Eye (tissue), 1 donor: Measurements from ENCODE around the gene LMO1.

Experiments
- DNase-seq: peaks from one replicate; pipeline ENCODE4 v3.0.0-alpha.2; 2015

Gene LMO1

DNA sequence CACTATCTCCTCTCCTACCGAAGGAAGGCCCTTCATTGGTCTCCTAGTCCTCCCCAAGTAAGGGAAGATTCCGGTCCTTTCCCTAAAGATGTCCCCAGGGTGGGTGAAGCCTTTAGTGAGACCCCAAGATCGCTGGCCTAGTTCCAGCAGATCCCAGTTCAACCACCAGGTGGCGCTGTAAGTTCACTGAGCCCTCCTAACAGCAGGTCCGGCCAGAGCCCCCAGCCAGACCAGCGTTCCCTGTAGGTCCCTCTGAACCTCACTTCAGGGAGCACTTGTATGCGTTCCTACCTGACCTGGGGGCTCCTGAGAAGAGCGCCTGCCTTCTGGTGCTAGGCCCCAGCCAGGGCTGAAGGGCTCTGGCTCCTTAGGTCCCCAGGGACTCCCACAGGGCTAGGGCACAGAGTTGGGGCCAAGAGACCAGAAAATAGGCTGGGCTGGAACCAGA is 38.1 kb downstream of the LMO1 start:
- DNase-seq = peak; percentile 96

DNA sequence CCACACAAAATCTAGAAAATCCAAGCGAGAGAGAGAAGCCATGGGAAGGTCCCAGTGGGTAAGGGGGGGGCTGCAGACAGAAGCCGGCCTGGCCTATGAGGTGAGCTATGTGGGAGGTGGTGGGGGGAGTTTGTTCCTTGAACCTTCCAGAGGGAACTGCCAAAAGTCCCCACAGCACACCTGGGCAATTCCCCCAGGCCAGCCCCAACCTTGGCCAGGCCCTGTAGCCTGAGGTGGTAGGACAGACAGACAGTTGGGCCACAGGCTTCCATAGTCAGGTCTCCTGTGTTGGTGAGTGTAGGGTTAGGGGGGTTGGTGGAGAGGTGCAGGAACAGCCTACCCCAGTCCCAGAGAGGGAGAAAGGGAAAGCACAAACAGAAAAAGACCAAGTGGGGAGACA is 39.0 kb downstream of the LMO1 start:
- no peak for DNase-seq

DNA sequence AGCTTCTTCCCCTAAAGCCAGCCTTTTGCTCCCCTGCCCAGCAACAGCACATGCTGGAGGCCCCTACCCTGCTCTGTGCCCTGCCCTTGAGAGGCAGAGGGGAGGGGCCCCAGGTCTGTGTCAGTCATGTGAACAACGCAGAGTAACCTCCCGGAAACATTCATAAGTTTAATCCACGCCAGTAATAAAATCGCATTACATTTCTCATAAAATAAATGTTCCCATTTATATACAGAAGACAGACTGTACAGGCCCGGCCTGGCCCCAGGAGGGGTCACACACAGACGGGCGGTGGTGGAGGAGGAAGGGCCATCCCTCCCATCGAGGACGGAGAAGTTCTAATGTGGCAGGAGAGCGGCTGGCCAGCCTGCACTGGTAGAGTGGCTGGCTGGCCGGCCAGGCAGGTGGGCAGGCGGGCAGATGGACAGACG is 39.5 kb downstream of the LMO1 start:
- no peak for DNase-seq

DNA sequence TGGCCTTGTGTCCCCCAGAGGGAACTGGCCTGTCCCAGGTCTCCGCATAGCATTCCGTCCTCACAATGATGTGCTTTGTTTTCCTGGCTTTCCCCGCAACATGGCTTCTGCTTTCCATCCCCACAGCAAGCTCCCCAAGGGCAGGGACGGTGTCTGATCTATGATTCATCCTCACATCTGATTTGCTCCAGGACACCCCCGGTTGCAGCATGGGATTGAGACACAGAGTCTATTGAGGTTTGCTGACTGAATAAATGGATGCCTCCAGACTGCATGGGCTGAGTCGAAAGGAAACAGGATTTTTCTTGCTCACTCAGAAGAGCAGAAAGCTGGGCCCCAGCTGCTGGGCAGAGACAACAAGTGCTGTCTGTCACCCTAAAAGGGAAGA is 40.2 kb downstream of the LMO1 start:
- DNase-seq = no peak

DNA sequence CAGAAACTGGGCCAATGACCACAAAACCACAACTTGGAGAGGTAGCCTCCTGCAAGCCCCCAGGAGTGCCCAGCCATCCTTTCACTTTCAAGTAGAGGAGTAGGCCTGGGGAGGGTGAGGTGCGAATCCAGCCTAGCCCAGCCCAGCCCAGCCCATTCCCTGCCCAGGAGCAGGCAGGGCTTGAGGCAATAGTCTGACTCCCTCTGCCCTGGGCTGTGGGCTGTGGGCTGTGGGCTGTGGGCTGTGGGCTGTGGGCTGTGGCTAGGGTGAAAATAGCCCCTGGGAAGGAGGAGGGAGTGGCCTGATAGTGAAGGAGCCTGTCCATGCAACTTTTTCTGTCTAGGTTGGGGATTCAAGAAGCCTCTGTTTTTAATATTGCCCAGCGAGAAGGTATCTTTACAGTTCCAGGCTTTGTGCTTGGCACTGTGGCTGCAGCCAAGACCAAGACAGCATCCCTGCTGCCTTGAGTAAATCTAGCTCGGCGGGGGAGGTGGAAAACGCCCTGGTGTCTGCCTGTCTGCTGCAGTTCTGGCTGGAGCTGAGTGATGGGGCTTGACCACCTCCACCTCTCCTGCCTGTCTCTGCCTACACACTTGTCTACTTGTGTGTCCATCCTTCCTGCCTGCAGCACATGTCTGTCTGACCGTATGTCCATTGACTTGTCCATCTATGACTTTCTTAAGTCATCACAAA is 40.7 kb downstream of the LMO1 start:
- no peak for DNase-seq

DNA sequence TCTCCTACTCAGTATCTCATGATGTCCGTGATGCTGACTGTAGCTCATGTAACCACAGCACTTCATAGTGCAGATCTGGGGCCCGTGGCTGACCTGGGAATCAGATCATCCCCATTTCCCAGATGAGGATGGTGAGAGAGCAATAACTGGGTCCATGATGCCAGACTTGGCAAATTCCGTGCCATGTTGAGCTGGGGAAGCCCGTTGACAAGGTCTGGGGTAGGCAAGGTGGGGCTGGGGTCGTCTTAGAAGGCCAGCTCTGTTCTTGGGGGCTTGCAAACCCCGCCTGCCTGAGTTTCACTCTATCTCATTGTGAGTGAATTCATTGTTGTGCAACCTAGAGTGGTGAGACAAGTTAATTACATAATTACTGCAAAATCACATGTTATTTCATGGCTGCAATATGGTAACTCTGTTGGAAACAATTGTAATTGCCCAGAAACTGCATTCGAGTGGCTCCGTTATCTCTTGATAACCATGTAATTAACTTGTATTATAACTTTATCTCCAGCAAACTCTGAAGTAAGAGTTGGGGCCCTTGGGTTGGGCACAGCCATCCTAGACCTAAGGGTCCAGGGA is 41.7 kb downstream of the LMO1 start:
- no peak for DNase-seq

DNA sequence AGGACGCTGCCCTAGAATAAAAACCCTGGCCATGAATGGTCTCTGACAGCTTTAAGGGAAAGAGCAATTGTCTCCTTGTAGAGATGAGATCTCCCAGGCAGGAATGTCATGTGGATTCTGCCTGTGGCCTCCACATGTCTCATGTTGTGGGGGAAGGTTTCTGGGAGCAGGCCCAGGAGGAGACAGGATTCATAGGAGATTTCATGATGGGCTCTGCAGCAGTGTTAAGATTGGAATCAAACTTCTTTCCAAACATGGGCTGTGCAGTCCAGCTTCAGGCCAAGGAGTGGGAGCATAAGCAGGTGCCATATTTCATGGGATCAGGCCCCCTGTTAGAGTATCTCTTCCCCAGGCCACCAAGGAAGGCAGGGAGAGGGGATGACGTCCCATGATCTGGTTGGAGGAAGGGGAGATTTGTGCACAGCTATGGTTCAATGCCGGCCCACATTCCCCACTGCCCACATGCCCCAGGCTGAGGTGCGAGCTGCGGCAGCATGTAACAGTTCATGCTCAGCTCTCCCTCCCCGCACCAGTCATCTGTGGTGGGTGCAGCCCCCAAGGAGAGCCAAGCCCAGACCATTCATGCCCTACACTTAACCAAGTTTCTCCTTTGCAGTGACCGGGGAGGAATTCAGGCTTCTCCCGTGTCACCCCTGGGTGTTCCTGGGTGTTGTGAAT is 42.5 kb downstream of the LMO1 start:
- DNase-seq = no peak

DNA sequence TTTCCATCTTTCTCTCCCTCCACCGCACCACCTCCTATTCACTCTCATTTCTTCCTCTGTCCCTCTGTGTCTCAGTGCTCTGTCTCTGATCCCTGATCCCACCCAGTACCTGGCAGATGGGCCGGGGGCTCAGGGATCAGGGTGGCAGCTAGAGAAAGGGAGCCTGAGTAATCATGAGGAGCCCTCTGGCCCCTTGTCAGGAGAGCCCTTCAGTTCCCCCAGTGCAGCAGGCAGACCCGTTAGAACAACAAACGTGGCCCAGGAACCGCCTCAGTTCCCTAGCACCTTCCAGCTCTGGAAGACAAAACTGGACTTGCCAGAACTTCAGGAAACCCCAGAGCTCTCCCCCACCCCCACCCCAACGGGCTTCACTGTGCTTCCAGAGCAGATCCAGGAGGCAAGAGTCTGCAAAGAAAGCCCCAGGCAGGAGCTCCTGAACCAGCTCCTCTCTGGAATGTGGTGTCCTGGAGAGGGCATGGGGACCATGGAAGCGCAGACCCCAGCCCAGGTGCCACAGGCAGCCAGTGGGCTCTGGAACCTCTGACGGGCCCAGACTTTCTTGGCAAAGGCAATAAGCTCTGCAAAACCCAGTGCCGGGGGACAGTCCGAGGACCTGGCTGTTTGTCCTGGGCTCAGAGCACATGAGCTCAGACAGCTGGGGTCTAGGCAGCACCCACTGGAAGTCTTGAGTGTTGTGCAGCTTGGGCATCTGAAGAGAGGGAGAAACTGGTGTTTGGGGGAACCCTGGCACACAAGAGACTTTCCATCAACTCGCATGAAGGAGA is 43.2 kb downstream of the LMO1 start:
- DNase-seq = no peak

DNA sequence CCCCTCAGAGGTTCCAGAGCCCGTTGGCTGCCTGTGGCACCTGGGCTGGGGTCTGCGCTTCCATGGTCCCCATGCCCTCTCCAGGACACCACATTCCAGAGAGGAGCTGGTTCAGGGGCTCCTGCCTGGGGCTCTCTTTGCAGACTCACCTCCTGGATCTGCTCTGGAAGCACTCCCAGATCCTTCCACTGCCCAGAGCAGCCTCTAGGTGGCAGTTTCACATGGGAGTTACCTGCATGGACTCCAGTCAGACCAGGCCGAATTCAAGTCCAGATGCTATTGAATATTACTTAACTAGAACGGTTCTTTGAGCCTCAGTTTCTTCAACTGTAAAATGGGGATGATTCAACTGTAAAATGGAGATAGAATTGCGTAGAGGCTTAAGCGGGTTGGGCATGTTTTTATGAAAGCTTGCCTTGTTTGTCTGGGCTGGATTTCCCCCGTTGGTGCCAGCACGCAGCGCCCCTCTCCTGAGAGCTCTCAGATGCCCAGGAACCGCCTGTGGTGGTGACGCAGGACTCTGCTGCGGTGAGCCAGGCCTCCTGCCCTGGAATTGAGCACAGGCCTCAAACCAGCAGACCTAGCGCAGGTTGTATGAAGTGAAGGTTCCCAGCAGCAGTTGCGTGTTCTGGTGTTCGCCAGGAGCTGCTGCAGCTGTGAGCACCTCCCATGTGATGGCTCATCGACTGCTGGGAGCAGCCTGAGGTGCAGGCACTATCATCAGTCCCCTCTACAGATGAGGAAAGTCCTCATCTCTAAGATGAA is 44.2 kb downstream of the LMO1 start:
- DNase-seq = peak; percentile 66

DNA sequence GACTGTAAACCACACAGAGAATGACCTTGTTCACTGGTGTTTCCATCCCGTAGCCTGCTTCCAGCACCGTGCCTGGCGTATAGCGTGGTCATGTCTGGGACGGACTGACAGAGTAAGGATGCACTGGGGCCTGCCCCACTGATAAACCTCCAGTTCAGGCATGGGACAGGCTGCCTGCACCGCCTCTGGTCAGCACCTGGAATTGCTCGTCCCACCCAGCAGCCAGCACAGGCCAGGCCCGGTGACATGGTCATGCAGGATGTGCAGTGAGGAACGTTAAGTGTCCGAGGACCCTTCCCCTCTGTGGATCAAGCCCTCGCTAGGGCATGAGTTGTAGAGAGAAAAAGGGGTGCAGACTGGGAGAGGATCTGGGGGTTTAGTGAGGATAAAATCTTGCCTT is 44.8 kb downstream of the LMO1 start:
- DNase-seq = no peak

DNA sequence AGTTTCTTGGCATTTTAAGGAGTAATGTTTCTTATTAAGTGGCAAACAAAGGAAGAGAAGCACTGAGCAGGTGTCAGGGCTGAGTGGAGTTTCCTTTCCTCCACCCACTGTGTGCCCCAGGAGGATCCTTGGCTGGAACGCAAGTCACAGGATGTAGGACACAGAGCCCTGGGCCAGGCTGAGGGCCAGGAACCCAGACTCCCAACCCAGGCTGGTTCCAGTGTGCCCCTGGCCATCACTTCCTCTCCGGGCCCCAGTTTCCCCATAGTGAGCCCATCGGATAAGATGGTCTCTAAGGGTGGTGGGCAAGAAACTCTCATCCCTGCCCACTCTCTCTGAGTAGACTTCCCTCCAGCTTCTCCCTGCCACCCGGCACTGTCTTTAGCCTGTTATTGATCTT is 45.3 kb downstream of the LMO1 start:
- no peak for DNase-seq

DNA sequence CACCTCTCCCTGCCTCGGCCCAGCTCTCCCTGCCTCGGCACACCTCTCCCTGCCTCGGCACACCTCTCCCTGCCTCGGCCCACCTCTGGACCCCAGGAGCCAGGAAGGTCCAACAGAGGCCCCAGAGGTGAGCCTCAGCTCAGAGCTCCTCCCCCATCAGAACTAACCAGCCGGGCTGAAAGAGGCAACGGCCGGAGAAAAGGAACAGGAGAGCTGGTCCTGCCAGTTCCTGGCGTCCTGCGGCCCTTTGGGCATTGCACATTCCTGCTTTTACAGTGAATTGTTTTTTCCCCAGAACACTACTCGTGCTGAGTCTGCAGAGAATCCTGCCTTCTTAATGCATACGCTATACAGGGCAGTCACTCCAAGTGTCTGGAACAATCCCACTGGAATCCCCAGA is 45.8 kb downstream of the LMO1 start:
- DNase-seq = no peak

DNA sequence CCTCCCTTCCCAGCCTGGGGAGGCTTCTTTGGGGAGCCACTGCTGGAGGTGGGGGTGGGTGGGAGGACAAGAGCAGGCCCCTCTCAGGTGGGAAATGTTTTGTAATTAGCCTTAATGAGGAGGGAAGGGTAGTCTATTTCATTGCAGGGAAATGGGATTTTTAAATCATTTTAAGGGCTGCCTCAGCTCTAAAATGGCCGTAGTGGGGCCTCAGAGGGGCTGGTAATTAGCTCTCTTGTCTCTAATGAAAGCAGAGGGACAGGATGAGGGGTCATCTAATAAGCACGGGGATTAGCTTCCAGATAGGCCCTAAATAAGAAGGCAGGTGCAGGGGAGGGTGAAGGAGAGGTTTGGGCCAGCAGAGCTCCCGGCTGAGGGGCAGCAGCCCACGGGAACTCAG is 46.5 kb downstream of the LMO1 start:
- no peak for DNase-seq

DNA sequence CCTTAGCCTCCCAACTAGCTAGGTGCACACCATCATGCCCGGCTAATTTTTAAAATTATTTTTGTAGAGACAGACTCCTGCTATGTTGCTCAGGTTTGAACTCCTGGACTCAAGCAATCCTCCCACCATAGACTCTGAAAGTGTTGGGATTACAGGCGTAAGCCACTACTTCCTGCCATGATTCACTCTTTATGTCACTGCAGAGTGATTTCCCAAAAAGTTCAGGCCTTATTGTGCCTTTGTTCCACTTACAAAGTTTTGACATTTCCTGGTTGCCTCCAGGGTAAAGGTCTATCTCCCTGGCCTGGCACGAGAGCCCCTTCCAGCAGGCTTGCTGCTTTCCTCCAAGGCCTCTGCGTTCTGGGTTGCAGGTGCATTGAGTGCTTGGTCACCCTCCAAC is 50.3 kb downstream of the LMO1 start:
- DNase-seq = no peak

DNA sequence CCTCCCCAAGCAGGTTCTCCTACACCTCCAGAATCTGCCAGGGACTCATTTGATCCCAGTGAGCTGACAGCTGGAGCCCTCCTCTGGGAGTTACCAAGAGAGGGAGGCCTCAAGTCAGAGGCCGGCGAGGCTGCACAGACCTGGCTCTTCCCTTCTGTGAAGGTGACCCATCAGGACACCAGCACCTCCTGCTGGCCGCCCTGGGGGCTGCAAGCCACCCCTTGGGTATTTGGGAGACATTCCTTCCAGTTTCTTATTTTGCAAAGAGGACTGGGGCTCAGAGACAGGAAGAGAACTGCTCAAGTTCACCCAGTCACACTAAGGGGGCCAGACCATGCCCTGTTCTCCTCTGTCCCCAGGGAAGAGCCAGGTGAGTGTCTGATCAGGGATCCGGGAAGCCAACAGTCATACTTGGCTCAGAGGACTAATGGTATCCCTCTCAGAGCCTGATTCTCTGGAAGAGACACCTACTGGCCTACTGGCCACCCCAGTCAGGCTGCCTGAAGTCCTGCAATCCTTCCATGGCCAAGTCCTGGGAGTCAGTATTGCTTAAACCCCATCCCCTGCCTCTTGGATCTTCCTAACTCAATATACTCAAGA is 54.4 kb downstream of the LMO1 start:
- DNase-seq = no peak

DNA sequence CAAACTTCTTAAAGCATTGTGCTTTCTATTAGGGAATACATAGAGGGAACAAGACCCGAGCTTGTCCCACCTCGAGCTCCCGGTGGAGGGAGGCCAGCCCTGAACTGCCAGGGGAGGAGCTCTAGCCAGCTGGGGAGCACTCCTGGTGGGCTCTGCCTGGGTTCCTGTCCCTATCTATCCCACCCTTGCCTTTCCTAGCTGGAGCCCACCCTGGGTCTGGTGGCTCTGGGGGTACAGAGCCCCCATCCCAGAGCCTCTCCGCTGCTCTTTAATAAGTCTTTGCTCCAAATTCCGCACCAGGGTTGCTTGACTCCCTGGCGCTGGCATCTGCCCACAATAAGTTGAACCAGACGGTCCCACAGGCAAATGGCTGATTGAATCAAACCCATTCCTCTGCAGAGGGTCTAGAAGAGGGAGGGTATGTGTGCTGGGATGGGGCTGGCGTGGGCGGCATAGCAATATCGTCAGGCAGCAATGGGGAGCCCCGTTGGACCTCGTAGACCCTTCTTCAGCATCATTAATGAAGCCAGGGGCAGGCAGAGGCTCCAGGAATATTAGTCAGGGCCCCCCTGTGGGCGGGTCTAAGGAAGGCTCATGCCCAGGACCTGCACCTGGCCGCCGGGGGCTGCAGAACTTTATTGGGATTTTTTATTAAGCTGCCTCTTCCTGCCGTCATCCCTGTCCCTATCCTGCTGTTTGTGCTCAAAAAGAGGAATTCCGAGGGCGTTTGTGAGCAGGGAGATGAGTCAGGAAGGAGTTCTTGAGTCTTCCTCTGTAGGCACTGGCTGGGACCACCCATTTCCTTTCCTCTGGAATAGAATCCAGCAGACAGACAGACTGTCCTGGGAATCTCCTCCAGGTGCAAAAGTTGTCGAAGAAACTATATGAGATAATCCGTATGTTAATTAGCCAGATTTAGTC is 56.3 kb downstream of the LMO1 start:
- DNase-seq = no peak

DNA sequence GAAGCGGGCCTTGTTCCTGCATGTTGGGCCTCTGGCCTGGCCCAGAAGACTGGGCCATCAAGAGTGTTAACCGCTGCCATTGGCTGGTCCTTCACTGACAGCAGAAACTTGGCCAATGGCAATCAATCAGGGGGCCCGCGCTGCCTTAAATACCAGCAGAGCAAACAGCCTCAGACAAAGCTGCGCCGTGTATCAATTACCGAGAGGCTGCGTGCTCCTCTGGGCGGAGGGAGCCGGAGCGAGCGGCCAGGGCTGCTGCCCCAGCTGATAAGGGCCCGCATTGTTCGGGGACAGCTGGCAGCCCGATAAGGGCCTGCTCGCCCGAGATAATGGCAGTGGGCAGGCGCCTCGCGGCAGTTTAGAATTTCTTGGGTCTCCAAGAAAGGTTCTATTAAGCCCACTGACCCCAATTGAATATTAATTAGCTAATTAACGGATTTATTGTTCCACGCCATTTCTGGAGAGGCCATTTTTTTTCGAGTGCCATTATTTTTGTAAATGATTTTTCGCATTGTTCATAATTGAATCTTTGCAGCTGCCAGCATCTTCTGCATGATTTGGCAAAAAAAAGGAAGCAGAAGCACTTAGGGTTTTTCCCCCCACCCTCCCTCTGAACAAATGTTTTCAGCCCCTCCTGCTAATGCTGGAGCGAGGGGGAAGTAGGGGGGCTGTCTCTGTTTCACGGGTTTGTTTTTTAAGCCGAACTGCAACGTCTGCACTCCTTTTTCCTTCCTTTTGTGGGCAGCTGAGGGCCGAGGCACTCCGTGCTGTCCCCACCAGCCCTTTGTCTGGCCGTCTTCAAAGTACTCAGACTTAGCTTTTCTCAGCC is 57.2 kb downstream of the LMO1 start:
- DNase-seq = peak; percentile 93

DNA sequence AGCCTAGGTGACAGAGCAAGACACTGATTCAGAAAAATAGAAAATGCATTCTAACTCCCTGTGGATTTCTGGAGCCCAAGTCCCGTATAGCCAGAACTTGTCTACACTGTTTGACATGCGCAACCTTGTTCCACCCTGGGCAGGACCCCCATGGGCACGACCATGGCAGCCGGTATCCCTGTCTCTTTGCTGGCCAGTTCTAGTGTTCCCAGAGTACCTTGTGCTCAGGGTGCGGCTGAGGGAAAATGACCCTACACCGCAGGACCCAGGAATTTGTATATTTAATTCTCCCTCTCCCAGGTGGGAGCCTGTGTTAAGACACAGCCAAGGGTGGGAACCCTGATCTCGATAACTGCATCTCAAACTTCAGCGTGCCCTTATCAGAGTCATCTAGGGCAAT is 58.1 kb downstream of the LMO1 start:
- no peak for DNase-seq

DNA sequence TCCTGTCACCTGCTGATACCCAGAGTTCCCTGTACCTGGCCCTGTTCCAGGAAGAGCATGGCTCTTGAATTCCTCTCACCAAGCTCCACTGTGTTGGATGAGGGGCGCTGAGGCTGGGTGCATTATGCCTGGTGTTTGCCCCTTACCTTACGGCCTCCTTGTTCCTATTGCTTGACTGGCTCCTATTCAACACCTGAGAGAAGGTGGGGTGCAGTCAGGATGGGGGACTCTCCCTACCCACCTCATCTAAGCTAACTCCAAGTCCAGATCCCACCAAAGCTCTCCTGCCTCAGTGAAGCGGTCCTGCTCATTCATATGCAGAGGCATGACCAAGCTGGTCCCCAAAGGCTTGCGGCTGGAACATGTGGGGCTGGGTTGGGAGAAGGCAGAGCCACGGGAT is 59.1 kb downstream of the LMO1 start:
- DNase-seq = no peak

DNA sequence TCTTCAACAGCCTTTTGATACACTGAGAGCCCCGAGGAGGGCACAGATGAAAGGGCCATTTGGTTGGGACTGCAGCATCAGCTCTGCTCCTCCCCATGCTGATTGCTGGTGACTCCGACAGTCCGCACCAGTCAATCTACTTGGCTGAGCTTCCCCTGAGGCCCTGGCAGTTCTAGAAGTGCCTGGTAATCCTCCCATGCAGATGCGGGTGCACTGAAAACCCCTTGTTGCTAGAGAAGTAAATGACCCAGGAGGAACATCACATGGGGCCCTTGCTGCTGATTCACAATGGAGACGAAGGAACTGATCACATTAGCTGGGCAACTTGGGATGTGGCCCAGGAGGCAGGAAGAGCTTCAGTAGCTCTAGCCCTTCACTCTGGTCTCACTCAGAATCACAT is 59.7 kb downstream of the LMO1 start:
- no peak for DNase-seq

DNA sequence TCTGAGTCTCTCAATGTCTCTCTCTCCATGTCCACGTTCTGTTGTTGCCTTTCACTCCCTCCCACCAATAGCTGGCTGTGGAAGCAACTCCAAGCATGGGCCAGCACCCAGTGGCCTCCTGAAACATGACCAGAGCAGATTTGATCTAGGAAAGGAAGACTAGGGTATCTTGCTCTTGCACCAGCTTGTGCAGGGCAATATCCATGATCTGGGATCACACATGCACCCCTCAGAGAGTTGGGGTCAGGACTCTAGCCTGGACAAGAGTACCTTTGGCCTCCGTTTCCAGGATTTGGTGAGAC is 60.3 kb downstream of the LMO1 start:
- no peak for DNase-seq
